ENCODE data around the gene GTF2H3.

The GTF2H3 gene

GRCh38 chr12:123614110-123614509 lies 19.5 kb upstream of the GTF2H3 start:
- CTCF ChIA-PET: no interaction called here
- TF ChIP-seq, protein P1, sequence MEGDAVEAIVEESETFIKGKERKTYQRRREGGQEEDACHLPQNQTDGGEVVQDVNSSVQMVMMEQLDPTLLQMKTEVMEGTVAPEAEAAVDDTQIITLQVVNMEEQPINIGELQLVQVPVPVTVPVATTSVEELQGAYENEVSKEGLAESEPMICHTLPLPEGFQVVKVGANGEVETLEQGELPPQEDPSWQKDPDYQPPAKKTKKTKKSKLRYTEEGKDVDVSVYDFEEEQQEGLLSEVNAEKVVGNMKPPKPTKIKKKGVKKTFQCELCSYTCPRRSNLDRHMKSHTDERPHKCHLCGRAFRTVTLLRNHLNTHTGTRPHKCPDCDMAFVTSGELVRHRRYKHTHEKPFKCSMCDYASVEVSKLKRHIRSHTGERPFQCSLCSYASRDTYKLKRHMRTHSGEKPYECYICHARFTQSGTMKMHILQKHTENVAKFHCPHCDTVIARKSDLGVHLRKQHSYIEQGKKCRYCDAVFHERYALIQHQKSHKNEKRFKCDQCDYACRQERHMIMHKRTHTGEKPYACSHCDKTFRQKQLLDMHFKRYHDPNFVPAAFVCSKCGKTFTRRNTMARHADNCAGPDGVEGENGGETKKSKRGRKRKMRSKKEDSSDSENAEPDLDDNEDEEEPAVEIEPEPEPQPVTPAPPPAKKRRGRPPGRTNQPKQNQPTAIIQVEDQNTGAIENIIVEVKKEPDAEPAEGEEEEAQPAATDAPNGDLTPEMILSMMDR (conservative IDR thresholded peaks at IDR 0.05; ENCODE audit: low read depth): no peak
- H3K27ac ChIP-seq: no peak overlapping the region
- POLR2A ChIA-PET (ENCODE audit: low non-redundant PET): no interaction called here
- DNase-seq (ENCODE audit: low spot score): no peak

GRCh38 chr12:123614531-123614930 lies 19.1 kb upstream of the GTF2H3 start:
- peak; percentile 55 for DNase-seq (ENCODE audit: low spot score)
- ChIA-PET CTCF (no interaction called here), POLR2A (ENCODE audit: low non-redundant PET) (no interaction called here)

GRCh38 chr12:123617144-123617543 lies 16.5 kb upstream of the GTF2H3 start:
- no peak overlapping the region for H3K27ac ChIP-seq
- DNase-seq (ENCODE audit: low spot score): no peak
- ChIA-PET CTCF (interaction anchor here (0.6 kb wide), 1 partner anchor 989 kb away, joined by 4 read pairs; no protein-coding TSS in a partner anchor), POLR2A (ENCODE audit: low non-redundant PET) (no interaction called here)
- TF ChIP-seq, protein P1 (conservative IDR thresholded peaks at IDR 0.05; ENCODE audit: low read depth): no peak

More at GRCh38 chr12:123614531-123614930, 19.1 kb upstream of the GTF2H3 start:
- TF ChIP-seq, protein P1 (conservative IDR thresholded peaks at IDR 0.05; ENCODE audit: low read depth): no peak
- H3K27ac ChIP-seq: no peak overlapping the region

- ChIA-PET CTCF (interaction anchor here (0.6 kb wide), 1 partner anchor 989 kb away, joined by 4 read pairs; no protein-coding TSS in a partner anchor), POLR2A (ENCODE audit: low non-redundant PET) (interaction anchor here (0.6 kb wide), 1 partner anchor 183 kb away, joined by 3 read pairs; no protein-coding TSS in a partner anchor)
- TF ChIP-seq, protein P1 (conservative IDR thresholded peaks at IDR 0.05; ENCODE audit: low read depth): no peak
- H3K27ac ChIP-seq: no peak overlapping the region
- no peak for DNase-seq (ENCODE audit: low spot score)
Measured at GRCh38 chr12:123617580-123617979, 16.0 kb upstream of the GTF2H3 start.

DNA sequence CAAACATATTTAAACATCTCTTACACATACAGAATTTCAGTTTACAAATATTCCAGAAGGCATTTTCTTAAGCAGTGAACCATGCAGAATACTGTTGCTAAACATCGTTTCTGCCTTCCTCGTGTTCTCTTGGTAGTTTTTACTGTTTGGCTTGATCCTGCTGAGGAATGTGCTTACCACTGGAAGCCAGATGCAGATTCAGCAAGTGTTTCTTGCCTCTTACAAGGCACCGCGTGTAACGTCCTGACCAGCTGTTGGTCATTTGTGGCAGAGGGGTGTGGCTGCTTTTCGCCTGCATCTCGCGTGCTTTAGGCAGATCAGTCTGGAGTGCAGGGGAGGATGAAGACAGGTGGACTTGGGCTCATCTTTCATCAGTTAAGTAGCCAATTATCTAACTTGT lies 12.5 kb upstream of the GTF2H3 start:
- POLR2A ChIA-PET (ENCODE audit: low non-redundant PET): interaction anchor here (0.6 kb wide), 1 partner anchor 13 kb away, joined by 3 read pairs; no protein-coding TSS in a partner anchor
- no peak for DNase-seq (ENCODE audit: low spot score)
- CTCF ChIA-PET: no interaction called here
- peak overlapping the region; percentile 35 for H3K27ac ChIP-seq
- TF ChIP-seq, protein P1 (conservative IDR thresholded peaks at IDR 0.05; ENCODE audit: low read depth): no peak

GRCh38 chr12:123621619-123622530 lies 11.8 kb upstream of the GTF2H3 start:
- TF ChIP-seq, protein P1 (conservative IDR thresholded peaks at IDR 0.05; ENCODE audit: low read depth): no peak
- POLR2A ChIA-PET (ENCODE audit: low non-redundant PET): interaction anchor here (0.6 kb wide), 1 partner anchor 13 kb away, joined by 3 read pairs; no protein-coding TSS in a partner anchor
- DNase-seq (ENCODE audit: low spot score): peak; percentile 60
- peak overlapping the region; percentile 35 for H3K27ac ChIP-seq
- CTCF ChIA-PET: interaction anchor here (0.5 to 1.0 kb wide), 3 partner anchors 17 to 39 kb away, joined by 3 to 5 read pairs (median 3); no protein-coding TSS in a partner anchor
